Iris pigment epithelial cell (primary cell): ENCODE results near the gene SGPP2.
A peak's percentile ranks its signal among the peaks of the same experiment; 100 is the strongest.
"Not testable (repeated sequence)": the region's sequence is repeated elsewhere in the genome, so short reads cannot be mapped to it uniquely, and the experiment has no call there.

Source experiments
- DNase-seq: peaks from one replicate; pipeline ENCODE4 v3.0.0-alpha.2; 2011; ENCODE audit warnings: low read depth

Gene SGPP2

DNA sequence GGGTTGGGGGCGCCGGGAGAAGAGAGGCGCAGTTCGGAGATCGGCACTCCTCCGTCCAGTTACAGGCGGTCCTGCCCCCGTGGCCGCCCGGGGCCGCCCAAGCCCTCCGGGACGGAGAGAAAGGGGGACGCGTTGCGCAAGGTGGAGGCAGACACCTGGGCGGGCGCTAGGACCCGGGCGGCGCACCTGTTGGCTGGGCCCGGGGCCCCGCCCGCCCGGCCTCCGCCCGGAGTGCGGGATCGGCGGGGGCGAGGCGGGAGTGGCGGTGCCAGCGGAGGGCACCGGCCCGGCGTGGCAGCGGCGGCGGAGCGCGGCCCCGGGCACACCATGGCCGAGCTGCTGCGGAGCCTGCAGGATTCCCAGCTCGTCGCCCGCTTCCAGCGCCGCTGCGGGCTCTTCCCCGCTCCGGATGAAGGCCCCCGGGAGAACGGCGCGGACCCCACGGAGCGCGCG lies at the start of gene SGPP2:
TSS of gene SGPP2 (plus strand) at position 268 of the 453 bp plus-strand sequence. CDS start at position 328, 60 bp downstream.
- DNase-seq, result no peak

- DNase-seq, result no peak
Observed at GRCh38 chr2:222375798-222376197, 48.5 kb upstream of the SGPP2 start.

DNA sequence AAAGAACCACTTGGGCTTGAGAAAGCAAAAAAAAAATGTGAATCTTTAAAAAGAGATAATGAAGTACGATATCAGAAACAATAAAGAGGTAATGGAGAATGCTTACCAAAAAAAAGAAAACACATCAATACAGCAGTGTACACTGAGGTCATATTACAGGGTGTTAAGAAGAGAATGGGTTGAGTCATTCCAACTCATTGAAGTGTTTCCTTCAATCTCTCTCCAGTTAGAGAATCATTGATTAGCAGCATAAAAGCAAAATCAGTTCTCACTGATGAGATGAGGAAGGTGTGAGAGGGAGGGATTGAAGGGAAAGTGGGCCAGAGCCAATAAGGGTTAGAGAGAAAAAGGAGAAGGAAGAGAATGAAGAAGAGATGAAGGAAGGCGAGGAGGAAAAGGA lies 43.9 kb upstream of the SGPP2 start:
- DNase-seq, result no peak

DNA sequence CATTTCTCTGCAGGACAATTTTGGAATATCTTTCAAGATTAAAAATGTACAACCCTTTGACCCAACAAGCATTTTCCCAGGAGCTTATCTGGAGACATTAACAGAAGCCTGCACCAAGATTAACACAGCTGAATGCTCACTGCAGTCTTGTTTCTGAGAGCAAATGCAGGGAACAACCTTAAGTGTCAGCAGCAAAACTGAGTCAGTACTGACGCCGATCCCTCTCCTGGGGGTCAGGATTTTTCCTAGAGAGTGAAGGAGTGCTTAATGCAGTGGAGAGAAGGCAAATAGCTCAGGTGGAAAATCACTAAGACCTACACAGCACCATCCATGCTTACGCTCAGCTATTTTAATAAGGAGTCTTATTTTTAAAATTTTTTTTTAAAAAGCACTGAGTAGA lies 42.8 kb upstream of the SGPP2 start:
- no peak for DNase-seq

GRCh38 chr2:222383255-222383654 lies 41.1 kb upstream of the SGPP2 start:
- no peak for DNase-seq

DNA sequence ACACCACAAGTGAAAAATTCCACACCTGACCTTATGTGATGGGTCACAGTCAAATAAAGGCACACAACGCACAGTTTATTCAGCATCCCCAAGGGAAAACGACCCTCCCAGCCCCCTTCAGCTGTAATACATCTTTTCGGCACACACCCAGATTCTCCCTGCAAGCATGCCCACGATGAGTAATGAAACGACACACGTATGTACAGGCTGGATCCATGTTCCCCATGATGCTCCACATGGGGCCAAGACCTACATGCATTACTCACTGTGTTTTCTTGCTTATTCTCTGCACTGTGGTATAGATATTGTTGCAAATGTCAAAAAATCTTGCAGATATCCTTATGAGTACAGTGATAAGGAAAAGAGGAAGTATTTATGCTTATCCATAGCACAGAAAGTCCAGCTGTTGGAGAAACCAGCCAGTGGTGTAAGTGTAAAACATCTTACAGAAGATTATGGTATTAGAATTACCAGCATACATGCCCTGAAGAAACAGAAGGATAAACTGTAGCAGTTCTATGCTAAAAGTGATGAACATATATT lies 32.5 kb upstream of the SGPP2 start:
- DNase-seq, result no peak

DNA sequence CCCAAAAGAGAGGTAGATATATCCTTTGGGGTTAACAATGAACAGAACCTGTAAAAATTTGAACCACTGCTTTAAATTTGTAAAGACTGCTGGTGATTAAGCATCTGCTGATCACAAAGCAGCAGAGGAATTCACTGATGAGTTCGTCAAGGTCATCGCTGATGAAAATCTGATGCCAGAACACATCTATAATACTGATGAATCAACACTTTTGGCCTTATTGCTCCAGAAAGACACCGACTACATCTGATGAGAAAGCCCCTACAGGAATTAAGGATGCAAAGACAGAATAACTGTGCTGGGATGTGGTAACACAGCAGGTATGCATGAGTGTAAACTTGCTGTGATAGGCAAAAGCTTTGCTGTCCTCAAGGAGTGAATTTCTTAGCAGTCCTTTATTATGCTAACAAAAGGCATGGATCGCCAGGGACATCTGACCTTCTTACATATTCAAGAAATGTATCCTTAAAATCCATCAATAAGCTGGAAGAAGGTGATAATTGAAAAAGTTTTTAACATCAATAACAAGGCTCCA lies 30.5 kb upstream of the SGPP2 start:
- DNase-seq, result no peak

DNA sequence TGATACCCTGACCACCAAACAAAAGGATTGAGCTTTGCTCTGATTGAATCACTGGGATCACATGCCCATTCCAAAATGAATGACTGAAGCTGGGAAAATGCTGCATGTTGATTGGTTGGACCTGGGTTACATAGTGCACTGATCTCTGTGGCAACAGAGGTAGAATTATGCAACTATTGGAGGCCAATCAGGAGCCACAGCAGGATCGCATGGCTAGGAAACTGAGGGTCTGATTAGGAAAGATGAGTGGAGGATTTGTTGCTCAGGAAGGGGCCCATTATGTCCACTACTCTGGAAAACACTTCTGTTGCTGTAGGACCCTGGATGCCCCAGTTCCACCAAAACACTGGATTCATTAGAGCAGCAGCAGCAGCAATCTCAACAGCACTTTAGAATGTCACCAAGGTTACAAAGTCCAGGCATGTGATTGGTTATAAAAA lies 25.9 kb upstream of the SGPP2 start:
- peak; percentile 4 for DNase-seq

- no peak for DNase-seq
Observed at GRCh38 chr2:222399038-222399783, 25.1 kb upstream of the SGPP2 start.

GRCh38 chr2:222404151-222404905 lies 20.0 kb upstream of the SGPP2 start:
- DNase-seq, result no peak

- no peak for DNase-seq
Observed at GRCh38 chr2:222408684-222409083, 15.7 kb upstream of the SGPP2 start.

- DNase-seq, result no peak
Observed at GRCh38 chr2:222410534-222410933, 13.8 kb upstream of the SGPP2 start.

DNA sequence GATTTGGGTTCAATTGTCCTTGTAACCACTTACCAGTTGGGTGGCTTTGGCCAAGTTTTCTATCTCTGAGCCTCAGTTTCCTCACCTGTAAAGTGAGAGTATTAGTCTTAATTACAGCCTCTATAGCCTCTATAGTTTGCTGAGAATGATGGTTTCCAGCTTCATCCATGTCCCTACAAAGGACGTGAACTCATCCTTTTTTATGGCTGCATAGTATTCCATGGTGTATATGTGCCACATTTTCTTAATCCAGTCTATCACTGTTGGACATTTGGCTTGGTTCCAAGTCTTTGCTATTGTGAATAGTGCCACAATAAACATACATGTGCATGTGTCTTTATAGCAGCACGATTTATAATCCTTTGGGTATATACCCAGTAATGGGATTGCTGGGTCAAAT lies 12.0 kb upstream of the SGPP2 start:
- not testable (repeated sequence) for DNase-seq

- DNase-seq, result no peak
Observed at GRCh38 chr2:222413295-222413911, 10.9 kb upstream of the SGPP2 start.

GRCh38 chr2:222418739-222419138 lies 5.6 kb upstream of the SGPP2 start:
- DNase-seq, result no peak

GRCh38 chr2:222420508-222420907 lies 3.8 kb upstream of the SGPP2 start:
- no peak for DNase-seq

- DNase-seq, result no peak
Observed at GRCh38 chr2:222421626-222422025, 2.7 kb upstream of the SGPP2 start.

DNA sequence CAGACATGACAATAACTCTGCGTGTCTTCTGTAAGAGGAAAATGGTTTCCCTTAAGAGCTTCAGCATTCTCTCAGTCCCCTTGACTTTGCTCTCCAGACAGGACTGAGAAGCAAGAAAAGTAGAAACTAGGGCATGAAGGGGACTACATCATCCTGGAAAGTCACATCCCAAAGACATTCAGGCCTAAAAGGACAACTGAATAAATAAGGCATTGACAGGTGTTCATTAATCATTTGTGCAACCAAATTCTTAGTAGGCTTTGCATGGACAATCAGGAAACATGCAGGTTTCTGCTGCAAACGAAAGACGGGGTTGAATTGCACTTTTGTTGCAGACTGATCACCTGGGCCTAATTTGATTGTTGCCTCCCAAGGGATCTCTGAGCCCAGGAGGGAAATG lies 1.2 kb upstream of the SGPP2 start:
- DNase-seq, result no peak

- no peak for DNase-seq
Observed at GRCh38 chr2:222423632-222424275, 589 bp upstream of the SGPP2 start.

- no peak for DNase-seq
Observed at GRCh38 chr2:222424729-222425671, 657 bp downstream of the SGPP2 start.
